Hepatocyte (in vitro differentiated cells): ENCODE data around the gene SMPDL3B.

Source experiments
- CTCF ChIP-seq: fragments of 200-600 bp; sonication (generic); IDR thresholded peaks from 2 replicates; pipeline ENCODE4 v1.5.1; 2016; ENCODE audit warnings: antibody characterized with exemption, mild to moderate bottlenecking; ENCODE audit not compliant: poor library complexity
- EZH2 ChIP-seq: fragments of 200-600 bp; sonication (generic); IDR thresholded peaks from 2 replicates; pipeline ENCODE4 v1.6.1; 2016; ENCODE audit warnings: antibody characterized with exemption, mild to moderate bottlenecking, borderline replicate concordance

GRCh38 chr1:27994060-27994459 is 59.3 kb downstream of the SMPDL3B start:
- TF ChIP-seq CTCF (no peak), EZH2 (no peak)
